HG03103 (cell line): Measurements from ENCODE around the gene NPW.

ENCODE experiments used
- ATAC-seq: cut with Tn5 transposase; IDR thresholded peaks from one replicate; pipeline ENCODE4 v1.9.1; 2021; ENCODE audit warnings: low read depth; ENCODE audit not compliant: unreplicated experiment

Gene NPW

DNA sequence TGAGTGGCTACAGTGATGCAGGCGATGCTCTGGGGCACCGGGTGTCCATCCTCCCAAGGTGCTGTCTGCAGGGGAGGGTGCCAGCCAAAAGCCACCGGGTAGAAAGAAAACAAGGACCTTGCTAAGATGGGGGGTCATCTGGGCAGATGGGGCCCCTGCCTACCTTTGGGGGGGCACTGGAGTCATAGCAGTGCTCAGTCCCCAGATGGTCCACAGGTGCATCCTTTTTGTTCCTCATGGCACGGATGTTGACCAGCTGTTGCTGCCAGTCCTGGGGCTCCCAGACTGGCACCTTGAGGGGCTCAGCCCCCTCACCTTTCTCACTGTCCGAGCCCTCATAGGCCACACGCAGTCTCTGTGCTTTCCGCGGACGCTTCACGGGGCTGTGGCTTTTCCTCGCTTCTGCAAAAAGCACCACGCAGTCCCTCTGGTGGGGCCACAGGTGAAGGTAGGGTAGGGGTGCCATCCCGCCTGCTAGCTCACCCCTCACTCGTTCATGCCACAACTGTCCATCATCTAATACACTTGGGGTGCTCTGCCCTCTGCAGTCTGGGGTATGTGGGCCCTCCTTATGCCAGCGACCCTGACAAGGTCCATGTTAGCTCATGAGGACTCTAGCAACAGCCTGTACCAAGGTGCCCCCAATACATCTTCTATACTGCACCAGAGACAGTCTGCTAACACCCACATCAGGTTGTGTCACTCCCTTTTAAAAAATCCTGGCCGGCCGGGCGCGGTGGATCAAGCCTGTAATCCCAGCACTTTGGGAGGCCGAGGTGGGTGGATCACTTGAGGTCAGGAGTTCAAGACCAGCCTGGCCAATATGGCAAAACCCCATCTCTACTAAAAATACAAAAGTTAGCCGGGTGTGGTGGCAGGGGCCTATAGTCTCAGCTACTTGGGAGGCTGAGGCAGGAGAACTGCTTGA, 26.6 kb downstream of the NPW start:
- ATAC-seq, result no peak

DNA sequence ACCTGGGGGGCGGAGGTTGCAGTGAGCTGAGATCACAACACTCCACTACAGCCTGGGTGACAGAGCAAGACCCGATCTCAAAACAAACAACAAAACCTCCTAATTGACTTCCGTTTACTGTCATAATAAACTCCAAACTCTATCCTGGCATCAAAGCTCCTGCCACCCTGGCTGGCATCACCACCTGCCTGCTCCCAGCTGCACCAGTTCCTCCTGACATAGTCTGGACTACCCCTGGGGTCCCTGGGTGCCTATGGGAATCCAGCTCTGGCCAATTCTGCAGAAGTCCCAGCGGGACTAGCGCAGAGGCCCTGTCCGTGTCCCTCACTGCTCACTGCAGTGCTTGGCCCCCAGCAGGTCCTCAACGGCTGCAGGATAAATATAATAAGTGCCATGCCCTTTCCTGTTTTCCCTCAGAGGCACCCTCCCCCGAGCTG, 27.3 kb downstream of the NPW start:
- no peak for ATAC-seq

DNA sequence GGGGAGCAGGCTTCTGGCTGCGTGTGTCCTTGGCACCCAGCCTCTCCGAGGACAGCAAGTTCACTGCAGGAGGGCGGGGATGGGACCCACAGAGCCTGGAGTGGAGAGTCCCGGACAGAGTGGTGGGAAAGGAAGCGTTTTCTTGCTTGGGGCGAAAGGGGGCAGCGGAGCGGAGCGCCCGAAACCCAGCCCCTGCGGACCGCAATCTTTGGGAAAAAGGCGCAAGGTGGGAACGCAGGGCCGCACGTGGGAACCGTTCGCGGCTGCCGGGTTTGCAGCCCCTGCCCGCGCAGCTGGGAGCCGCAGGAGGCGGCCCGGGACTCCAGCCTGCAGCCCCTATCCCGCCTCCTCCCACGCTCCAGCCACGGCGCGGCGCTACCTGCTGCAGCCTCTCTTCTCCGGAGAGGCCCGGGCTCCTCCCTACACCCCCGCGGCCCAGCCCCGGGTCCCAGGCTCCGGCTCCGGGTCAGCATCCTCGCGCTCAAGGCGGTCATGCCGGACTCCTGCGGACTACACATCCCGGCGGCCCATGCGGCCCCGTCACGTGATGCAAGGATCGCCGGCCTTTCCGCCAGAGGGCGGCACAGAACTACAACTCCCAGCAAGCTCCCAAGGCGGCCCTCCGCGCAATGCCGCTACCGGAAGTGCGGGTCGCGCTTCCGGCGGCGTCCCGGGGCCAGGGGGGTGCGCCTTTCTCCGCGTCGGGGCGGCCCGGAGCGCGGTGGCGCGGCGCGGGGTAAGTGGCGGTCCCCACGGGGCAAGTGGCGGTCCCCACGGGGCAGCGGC, 27.9 kb downstream of the NPW start, which contains the start of the genes NTHL1 and TSC2:
NTHL1 (minus strand) TSS at position 505 of the 786 bp plus-strand sequence; CDS start at position 494, 11 bp downstream.
TSC2 (plus strand) TSS at position 656 of the 786 bp plus-strand sequence. CDS start 631 bp downstream, outside the sequence.
- peak; percentile 80 for ATAC-seq

DNA sequence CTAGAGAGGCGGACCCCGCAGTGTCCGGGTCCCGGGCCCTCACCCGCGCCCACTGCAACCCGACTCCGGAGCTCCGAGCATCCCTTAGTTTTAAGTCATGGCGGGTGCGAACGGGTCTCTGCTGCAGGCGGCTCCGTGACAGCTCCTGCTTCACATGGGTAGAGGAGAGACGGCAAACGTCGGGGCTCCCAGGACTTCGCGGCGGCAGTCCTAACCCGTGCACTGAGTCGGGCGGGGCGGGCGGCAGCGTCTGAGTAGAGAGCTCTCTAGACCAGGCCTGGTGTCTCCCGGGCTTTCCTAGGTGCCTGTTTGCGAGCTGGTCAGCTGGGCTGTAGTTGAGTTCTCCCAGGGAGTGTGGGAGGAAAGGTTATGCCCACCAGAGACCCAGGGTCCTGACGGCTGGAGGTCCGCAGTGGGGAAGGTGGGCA, 28.5 kb downstream of the NPW start:
- ATAC-seq, result peak; percentile 13

DNA sequence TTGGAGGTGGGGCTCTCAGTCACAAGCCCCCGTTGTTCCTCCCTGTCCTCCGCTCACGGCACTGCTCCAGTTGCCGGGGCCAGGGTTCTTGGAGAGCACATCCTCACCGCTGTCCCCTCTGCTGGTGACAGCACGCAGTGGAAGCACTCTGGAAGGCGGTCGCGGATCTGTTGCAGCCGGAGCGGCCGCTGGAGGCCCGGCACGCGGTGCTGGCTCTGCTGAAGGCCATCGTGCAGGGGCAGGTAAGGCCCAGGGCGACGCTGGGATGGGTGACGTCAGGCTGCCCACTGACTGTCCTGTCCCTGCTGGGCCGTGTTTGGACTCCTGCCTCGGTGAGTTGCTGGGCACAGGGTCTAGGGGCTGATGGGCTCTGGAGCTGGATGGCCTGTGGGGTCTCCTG, 33.6 kb downstream of the NPW start:
- ATAC-seq, result no peak

DNA sequence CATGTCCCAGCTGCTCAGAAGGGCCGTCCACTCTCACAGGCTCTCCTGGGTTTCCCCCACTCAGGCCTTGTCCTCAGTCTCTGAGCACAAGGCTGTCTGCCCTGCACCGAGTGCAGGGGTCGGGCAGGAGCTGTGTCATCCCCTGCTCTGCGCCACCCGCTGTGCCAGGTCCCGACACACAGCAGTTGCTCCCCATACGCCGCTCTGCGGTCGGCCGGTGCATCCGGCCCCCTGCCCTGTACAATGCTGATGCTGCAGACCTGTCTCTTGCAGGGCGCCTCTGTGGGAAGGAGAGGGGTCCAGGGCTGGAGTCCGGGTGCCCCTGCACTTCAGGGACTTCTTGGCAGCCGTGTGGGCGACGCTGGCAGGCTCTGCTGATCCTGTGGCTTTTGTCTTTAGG, 34.3 kb downstream of the NPW start:
- ATAC-seq, result no peak

DNA sequence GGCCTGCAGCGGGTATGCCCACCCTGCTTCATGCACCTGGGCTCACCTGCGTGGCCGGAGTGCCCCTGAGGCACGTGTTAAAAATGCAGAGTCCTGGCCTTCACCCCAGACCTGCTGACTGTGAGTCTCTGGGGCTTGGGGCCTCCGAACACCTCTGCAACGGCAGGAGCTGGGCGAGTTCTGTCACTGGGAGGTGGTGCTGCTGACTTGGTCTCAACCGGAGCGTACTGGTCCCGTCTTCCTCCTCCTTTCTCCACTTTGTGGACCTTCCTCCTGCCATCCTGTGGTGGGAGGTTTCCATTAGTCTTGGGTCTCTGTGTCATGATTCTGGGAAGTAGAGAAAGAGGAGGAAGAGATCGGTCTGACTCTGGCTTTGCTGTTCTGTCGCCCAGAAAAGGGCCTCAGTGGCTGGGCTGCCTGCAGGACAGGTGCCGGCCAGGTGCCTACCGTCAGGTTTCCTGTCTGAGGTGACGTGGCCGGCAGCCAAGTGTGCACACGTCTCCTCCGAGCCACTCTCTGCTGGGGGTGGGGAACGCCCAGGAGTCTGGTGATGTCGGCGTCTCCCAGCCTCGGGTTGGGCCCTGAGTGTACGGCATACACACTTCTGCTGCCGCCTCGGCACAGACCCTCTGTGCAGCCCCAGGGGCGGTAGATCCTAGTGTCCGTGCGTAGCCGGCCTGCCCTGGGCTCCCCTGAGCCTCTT, 35.1 kb downstream of the NPW start:
- no peak for ATAC-seq

DNA sequence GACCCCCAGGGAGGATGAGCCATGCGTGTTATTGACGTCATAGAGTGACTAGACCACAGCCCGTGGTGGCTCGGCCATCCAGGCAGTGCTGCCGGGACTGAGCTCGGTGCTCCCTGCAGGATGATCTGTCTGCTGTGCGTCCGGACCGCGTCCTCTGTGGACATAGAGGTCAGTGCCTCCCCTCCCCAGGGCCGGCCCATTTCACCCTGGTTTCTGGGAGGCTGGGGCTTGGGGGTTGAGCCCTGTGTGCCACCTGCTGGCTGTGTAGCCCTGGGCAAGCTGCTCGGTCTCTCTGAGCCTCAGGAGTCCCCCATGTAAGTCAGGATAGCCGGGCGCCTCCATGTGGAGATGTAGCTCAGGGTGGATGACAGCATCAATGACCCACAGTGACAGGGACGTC, 36.5 kb downstream of the NPW start:
- no peak for ATAC-seq

DNA sequence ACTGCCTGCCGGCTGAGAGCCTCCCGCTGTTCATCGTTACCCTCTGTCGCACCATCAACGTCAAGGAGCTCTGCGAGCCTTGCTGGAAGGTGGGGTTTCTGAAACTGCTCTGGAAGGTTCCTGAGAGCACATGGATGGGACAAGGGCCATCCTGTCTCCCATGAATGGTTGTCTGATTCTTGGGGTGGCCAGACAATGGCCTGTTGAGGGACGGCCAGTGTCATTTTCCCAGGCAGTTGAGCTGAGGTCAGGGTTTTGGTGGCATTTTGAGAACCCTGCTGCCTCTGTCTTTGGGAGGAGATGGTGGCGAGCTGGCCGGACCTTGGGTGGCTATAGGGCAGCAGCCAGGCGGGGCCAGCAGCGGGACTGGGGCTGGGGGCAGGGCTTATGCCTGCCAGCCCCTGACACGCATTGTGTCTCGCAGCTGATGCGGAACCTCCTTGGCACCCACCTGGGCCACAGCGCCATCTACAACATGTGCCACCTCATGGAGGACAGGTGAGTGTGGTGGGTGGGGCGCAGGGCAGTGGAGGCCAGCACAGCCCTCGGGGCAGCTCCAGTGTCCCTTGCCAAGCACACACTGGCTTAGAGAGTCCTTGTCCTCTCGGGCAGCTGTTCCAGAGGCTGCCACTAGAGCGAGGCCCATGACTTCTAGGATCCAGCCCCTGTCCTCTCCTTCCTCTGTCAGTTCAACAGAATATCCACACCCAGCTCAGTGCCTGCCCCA, 37.3 kb downstream of the NPW start:
- ATAC-seq, result no peak

DNA sequence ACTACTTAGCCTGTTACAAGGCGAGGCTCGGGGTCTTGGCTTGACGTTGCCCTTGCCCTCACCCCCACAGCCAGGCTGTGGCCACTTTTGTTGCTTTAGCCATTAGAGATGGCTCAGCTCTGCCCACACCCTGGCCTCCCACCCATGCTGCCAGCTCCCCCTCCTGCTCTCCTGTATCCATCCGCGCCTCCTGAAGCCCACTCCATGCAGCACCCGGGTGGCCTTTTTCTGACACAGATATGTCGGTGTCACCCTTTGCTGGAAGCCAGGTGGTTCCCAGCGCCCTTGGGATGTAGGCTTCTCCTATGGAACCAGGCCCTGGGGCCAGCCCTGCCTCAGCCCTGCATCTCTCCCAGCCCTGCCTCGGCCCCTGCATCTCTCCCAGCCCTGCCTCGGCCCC, 37.9 kb downstream of the NPW start:
- ATAC-seq, result no peak

DNA sequence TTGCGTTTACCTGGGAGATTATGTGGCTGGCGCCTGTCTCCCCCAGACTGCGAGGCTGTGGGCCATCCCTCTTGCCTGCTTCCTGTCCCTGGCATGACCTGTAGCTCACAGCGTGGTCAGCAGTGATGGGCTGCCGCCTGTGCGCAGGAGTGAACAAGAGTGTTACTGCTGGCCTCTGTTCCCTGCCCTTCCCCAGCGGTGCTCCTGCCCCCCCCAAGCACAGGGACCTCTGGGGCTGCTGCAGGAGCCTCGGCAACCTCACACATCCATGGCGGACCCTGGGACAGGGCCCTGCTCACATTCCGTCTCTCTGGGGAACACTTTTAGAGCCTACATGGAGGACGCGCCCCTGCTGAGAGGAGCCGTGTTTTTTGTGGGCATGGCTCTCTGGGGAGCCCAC, 38.8 kb downstream of the NPW start:
- ATAC-seq, result no peak

DNA sequence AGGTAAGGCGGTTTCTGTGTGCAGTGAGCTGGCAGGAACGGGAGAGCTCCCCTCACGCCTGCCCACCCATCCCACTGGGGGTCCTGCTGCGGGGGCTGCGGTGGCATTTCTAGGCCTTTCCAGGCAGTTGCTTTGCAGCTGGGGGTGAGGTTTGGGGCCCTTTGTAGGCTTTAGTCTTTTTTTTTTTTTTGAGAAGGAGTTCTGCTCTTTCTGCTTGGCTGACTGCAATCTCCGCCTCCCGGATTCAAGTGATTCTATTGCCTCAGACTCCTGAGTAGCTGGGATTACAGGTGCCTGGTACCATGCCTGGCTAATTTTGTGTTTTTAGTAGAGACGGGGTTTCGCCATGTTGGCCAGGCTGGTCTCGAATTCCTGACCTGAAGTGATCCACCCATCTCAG, 39.3 kb downstream of the NPW start:
- ATAC-seq, result no peak

DNA sequence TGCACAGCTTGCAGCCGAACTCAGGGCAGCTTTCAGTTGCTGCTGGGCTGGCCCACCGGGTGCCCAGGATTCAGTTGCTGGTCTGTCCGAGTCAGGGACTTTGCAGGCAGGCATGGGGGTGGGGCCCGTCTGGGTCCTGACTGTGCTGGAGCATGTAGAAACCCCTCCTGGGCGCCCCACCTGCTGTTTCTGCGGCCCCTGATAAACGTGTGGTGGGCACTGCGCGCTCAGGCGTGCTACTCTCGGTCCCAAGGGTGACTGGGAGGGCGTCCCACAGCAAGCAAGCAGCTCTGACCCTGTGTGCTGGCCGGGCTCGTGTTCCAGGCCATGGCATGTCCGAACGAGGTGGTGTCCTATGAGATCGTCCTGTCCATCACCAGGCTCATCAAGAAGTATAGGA, 40.8 kb downstream of the NPW start:
- ATAC-seq, result no peak

DNA sequence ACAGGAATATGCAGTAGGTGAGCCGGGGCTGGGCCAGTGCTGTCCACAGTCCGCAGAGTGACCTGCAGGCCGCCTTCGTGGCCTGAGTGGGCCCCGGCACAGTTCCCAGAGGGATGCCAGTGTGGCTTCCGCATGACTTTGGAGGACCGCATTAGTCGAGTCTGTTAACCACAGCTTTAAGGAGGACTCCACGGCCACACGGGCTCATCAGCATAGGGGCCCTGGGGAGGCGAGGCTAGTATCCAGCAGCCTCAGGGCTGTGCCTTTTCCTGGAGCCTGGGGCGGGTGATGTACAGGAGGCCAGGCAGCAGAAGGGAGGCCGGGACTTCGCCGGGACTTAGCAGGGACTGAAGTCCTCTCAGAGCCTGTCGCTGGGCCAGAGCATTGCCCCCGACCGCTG, 41.4 kb downstream of the NPW start:
- ATAC-seq, result no peak

DNA sequence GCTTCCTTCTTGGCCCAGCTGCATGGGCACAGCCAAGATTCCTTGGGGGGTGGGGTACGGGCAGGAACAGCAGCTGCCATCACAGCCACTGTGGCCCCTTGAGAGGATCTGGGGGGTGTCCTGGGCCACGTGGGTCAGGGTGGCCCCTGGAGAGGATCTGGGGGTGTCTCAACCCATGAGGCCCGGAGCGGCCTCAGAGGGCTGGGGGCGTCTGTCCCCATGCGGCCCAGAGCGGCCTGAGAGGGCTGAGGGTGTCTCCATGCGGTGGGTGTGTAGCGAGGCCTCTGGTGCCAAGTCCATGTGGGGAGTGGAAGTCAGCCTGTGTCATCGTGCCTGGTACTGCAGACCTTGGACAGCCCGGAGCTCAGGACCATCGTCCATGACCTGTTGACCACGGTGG, 41.9 kb downstream of the NPW start:
- ATAC-seq, result no peak

DNA sequence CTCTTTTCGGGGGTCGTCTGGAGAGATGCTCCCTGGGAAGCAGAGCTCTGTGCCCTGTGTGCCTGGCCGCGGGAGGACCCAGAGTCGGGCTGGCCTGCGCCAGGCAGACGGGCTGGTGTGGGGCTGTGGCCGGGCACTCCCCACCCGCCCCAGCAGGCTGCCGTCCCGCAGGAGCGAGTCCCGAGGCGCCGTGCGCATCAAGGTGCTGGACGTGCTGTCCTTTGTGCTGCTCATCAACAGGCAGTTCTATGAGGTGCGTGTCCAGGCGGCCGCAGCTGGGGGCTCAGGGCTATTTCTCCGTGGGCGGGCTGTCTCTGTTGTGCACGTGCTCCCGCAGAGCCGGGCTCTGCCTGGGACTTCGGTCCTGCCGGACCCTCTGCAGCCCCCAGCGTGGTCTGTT, 43.2 kb downstream of the NPW start:
- ATAC-seq, result no peak

DNA sequence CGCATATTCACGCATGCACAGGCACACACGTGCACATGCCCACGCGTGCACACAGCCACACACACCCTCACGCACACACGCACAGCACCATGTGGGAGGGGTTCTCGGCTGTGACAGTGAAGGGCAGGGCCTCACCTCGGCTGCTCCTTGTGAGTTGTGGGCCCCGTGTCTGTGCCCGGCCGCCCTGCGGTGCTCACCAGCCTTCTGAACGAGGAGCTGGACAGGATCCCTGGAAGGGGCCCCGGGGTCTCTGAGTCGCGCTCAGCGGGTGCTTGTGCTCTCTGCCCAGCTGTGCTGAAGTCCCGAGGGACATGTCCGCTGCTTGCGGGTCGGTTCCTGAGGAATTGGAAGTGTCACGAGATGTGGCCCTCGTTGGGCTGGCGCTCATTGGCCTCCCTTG, 44.3 kb downstream of the NPW start:
- ATAC-seq, result no peak

DNA sequence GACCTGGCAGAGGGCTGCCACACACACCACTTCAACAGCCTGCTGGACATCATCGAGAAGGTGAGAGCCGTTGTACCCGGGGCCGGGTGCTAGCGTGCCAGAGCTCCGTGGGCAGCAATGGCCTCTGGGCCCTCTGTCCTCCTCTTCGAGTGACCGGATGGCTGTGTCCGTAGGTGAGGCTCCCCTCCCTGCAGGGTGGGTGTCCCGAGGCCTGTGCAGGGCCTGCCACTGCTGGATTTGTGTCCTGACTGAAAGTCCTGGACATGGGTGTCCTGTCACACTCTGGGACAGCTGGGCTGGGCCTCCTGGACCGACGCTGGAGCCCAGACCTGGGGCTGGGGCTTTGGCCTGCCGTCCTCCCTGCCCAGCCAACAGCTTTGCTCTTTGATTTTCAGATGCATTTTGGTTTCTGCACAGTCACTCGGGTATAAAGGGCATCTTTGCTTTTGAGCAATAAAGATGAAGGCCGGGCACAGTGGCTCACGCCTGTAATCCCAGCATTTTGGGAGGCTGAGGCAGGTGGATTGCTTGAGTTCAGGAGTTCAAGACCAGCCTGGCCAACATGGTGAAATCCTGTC, 44.9 kb downstream of the NPW start:
- no peak for ATAC-seq

DNA sequence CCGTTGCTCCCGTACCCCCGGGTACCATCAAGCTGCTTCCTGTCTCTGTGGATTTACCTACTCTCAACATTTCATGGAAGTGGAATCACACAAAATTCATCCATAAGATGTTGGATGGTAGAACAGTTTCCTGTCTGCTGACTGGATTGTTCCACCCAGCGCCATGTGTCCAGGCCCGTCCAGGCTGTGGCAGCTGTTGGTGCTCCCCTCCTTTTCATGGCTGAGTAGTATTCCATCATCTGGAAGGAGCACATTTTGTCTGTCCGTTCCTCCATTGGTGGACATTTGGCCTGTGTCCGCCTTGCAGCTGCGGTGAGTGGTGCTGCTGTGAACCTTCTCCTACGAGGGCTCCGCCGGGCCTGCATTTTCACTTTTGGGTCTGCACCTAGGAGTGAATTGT, 46.6 kb downstream of the NPW start:
- no peak for ATAC-seq
